HEK293T (cell line): ENCODE measurements around the gene APOBEC3H.

Experiments
- ARNT ChIP-seq: fragments of 450-650 bp; IDR thresholded peaks from 2 replicates; pipeline ENCODE4 v1.6.1; 2017; ENCODE audit warnings: mild to moderate bottlenecking
- BHLHE40 ChIP-seq: fragments of 450-650 bp; IDR thresholded peaks from 2 replicates; pipeline ENCODE4 v1.6.1; 2016; ENCODE audit warnings: mild to moderate bottlenecking, moderate library complexity, borderline replicate concordance
- FOXA1 ChIP-seq: fragments of 450-650 bp; IDR thresholded peaks from 2 replicates; pipeline ENCODE4 v1.6.1; 2016; ENCODE audit warnings: mild to moderate bottlenecking
- FOXK2 ChIP-seq: fragments of 450-650 bp; IDR thresholded peaks from 2 replicates; pipeline ENCODE4 v1.6.1; 2016; ENCODE audit warnings: mild to moderate bottlenecking
- FOXM1 ChIP-seq: fragments of 450-650 bp; IDR thresholded peaks from 2 replicates; pipeline ENCODE4 v1.6.1; 2017; ENCODE audit warnings: mild to moderate bottlenecking, borderline replicate concordance
- HDGF ChIP-seq: fragments of 450-650 bp; IDR thresholded peaks from 2 replicates; pipeline ENCODE4 v1.6.1; 2017; ENCODE audit warnings: antibody characterized with exemption, borderline replicate concordance
- SP1 ChIP-seq: fragments of 450-650 bp; IDR thresholded peaks from 2 replicates; pipeline ENCODE4 v1.6.1; 2017
- SUZ12 ChIP-seq: fragments of 450-650 bp; IDR thresholded peaks from 2 replicates; pipeline ENCODE4 v1.6.1; 2016; ENCODE audit warnings: mild to moderate bottlenecking
- TARDBP ChIP-seq: fragments of 450-650 bp; IDR thresholded peaks from 2 replicates; pipeline ENCODE4 v1.6.1; 2016
- TF ChIP-seq, protein P1 (sequence below): fragments of 450-650 bp; IDR thresholded peaks from 2 replicates; pipeline ENCODE4 v1.6.1; 2016

DNA sequence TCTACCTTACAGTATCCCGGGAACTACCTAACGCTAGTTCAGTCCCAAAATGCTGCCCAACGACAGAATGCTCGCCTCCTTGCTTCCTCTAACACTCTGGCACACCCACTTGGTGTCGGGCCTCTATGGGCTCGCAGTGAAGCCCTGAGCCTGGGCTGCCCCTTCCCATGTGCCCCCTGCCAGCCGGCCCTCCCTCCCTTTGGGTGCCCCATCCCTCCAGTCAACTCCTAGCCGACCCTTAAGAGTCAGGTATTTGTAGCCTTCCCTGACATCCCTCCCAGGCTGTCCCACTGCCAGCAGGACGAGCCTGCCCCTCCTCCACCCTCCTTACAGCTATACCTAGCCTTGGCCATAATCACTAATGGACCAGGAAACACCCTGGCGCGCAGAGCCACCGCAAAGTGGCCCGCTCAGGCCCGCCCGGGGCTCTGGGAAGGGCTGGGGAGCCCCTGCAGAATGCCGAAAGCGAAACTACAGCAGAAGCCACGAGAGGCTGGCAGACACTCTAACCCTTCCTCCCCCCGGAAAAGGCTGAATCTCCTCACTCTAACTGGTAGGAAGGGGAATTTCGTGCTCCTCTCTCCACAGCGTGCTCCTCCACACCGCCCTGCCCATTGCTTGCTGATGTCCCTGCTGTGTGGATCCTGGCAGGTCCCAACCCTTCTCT lies 47.2 kb downstream of the APOBEC3H start:
- TF ChIP-seq SP1 (no peak), FOXM1 (no peak), BHLHE40 (no peak), ARNT (no peak), SUZ12 (no peak), FOXK2 (no peak), HDGF (no peak), FOXA1 (no peak), TARDBP (no peak)
- TF ChIP-seq, protein P1, sequence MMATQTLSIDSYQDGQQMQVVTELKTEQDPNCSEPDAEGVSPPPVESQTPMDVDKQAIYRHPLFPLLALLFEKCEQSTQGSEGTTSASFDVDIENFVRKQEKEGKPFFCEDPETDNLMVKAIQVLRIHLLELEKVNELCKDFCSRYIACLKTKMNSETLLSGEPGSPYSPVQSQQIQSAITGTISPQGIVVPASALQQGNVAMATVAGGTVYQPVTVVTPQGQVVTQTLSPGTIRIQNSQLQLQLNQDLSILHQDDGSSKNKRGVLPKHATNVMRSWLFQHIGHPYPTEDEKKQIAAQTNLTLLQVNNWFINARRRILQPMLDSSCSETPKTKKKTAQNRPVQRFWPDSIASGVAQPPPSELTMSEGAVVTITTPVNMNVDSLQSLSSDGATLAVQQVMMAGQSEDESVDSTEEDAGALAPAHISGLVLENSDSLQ: no peak
